HG03558 (cell line): ENCODE data around the gene ZFP91.
"Not testable (repeated sequence)": the region's sequence is repeated elsewhere in the genome, so short reads cannot be mapped to it uniquely, and the experiment has no call there.

Experiments used
- ATAC-seq: cut with Tn5 transposase; IDR thresholded peaks from one replicate; pipeline ENCODE4 v1.9.1; 2021; ENCODE audit warnings: moderate number of reproducible peaks; ENCODE audit not compliant: unreplicated experiment; ENCODE audit errors: extremely low read depth

Gene ZFP91, protein sequence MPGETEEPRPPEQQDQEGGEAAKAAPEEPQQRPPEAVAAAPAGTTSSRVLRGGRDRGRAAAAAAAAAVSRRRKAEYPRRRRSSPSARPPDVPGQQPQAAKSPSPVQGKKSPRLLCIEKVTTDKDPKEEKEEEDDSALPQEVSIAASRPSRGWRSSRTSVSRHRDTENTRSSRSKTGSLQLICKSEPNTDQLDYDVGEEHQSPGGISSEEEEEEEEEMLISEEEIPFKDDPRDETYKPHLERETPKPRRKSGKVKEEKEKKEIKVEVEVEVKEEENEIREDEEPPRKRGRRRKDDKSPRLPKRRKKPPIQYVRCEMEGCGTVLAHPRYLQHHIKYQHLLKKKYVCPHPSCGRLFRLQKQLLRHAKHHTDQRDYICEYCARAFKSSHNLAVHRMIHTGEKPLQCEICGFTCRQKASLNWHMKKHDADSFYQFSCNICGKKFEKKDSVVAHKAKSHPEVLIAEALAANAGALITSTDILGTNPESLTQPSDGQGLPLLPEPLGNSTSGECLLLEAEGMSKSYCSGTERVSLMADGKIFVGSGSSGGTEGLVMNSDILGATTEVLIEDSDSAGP

DNA sequence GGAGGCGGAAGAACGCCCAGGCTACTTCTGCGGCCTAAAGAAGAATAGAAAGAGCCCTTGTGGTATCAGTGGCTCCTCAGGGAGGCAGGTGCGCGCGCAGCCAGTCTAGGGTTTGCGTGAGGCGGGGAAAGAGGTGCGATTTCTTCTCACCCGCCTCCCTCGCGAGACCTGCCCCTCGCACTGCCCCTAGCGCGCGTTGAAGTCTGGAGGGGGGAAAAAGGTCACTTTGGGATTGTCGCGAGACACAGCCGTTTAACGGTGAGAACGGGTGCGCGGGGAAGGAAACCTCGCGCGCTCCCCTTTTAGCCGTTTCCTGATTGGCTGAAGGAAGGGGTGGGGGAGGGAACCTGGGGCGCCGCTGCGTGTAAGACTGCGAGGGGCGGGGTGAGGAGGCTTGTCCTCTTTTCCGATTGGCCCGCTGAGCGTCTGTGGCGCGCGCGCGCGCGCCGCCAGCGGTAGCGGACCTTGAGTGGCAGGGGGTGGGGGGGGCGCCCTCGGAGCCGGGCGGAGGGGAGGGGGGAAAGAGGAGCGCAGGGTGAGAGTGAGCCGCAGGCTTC, at the start of gene ZFP91:
ZFP91 (plus strand) TSS at position 429 of the 557 bp plus-strand sequence. CDS start 219 bp downstream, outside the sequence.
- no peak for ATAC-seq

DNA sequence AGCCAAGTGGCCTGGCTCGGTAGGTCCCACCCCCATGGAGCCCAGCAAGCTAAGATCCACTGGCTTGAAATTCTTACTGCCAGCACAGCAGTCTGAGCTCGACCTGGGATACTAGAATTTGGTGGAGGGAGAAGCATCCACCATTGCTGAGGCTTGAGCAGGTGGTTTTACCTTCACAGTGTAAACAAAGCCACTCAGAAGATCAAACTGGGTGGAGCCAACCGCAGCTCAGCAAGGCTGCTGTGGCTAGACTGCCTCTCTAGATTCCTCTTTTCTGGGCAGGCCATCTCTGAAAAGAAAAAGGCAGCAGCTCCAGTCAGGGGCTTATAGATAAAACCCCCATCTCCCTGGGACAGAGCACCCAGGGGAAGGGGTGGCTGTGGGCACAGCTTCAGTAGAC, 48.6 kb upstream of the ZFP91 start:
- ATAC-seq, result no peak

DNA sequence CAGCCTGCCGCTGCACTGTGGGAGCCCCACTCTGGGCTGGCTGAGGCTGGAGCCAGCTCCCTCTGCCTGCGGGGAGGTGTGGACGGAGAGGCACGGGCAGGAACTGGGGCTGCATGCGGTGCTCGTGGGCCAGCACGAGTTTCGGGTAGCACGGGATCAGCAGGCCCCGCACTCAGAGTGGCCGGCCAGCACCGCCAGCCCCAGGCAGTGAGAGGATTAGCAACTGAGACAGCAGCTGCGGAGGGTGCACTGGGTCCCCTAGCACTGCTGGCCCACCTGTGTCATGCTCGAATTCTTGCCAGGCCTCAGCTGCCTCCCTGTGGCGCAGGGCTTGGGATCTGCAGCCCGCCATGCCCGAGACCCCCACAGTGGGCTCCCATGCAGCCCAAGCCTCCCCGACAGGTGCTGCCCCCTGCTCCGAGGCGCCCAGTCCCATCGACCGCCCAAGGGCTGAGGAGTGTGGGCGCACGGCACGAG, 47.0 kb upstream of the ZFP91 start:
- no peak for ATAC-seq

DNA sequence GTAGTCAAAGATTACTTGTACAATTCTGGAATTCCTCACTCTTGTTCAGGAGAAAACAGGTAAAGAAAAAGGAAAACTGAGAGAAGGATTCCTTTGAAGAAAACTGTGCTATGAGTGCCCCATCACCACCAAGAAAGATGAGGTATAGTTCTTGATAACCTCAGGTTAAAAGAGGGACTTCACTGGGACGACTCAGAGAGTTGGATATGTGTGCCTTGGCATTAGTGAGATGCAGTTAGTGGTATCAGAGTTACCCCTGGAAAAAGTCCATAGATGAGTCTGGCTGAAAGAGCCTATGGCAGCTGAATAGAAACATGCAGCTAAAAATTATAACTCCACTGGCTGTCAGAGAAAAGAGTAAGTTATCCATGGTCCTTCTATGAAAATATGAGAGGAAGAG, 32.0 kb upstream of the ZFP91 start:
- ATAC-seq, result no peak

DNA sequence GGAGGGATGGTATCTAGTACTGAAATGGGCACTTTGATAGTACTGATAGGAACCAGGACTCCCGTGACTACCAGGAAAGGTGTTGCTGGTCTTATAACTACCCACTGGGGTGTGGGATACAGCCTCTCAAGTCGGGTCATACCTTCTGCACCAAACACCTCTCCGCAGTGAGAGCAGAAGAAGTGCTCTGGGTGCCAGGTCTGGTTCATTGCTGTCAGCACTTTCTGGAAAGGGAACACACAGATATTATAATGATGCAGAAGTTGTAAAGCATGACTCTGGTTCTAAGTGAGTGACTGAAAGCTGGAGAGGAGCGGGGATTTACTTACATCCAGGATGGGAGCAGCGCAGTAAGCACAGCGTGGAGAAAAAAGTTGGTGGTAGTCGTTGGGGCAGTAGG, 29.2 kb upstream of the ZFP91 start:
- ATAC-seq, result no peak

DNA sequence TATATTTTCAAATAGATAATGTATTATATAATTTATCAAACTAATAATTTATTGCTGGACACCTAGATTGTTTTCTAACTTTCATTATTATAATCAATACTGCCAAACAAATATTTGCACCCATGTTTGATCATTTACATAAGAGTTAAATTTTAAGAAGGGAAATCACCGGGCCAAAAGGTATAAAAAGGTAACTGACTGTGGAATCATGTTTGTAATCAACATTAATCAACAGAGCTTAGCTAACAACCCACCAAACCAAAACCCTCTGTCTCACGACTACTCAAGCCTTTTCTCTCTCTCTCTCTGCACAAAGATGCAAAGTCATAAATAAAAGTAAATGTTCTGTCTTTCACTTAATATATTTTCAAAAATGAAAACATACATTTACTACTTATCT, 18.0 kb upstream of the ZFP91 start:
- ATAC-seq, result no peak

DNA sequence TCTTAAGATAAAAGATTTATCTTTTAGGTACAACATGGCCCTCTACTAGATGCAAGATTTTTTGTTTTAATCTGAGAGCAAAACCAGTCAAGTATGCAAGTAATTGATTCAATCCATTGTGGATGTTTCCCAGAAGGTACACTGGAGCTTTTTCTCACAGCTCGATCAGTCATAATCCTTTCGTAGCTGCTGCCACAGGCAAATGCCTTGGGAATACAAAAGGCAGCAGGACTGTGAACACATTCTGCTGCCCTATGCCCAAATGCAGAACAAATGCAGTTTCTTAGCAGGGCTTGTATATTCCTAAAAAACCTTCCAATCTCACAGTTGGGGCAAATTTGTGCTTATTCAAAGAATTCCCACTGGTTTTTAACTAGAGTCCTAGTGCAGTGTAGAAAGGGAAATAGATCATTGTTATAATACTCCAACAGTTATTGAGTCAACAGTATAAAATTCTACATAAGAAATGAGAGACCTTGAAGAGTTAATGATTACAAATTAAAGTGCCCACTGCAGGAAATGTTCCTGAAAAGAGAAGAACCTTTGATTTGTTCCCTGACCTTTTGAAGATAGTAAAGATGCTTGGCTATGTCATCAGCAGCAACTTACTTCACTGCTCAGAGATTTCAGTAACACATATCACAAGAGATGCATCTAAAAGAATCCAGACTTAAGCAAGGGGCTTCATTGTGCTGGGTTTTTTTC, 17.3 kb upstream of the ZFP91 start:
- no peak for ATAC-seq

DNA sequence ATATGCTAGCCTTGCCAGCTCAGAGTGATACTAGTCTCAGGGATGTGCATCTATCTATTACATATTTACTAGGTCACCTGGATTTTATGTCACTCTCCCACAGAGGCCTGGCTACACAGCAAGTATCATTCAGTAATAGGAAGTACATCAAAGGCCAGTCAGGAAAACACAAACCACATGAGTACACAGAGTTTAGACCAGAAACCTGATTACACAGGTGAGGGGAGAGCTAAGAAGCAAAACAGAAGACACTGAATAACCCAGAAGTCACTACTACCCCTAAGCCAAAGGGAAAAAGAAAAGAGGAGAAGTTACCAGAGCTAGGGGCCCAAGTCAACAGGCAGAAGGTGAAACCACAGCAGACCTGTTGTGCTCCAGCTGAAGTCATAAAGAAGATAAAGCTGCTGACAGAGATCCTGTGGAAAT, 16.5 kb upstream of the ZFP91 start:
- ATAC-seq, result peak; percentile 91

DNA sequence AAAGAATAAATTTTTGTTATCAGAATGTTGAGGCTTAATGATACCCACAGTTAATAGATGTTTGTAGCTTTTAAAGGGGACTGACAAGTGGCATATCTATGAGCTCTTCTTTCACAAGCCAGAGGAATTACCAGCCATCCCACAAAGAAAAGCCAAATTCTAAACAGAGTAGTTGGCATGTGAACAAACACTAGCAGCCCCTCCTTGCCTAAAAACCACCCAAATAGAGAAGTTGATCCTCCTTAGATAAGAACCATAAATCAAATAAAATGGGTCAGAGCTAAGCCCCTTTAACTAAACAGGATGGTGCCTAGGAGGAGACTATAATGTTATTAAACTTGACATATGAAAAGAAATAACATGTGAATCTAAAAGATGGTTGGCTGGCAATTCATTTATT, 14.6 kb upstream of the ZFP91 start:
- no peak for ATAC-seq

DNA sequence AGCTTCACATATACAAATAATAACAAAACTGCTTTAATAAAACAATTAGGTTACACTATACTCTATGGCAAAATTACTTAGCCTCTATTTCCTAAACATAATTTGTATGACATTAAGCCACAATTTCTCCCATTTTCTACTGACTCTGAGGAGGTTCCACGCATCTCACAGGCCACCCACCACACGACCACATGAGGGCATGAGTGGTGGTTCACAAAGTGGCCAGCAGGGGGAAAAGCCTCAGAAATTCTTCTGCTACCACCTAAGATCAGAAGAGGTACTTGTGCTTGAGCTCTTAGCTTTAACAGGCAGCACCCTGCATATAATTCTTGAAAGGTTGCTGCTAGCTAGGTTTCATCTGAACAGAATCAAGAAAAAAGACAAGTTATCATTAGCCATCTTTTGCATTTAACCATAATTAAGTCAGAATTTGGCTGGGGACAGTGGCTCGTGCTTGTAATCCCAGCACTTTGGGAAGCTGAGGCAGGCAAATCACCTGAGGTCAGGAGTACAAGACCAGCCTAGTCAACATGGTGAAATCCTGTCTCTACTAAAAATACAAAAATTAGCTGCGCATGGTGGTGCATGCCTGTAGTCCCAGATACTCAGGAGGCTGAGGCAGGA, 10.9 kb upstream of the ZFP91 start:
- ATAC-seq, result peak; percentile 55

DNA sequence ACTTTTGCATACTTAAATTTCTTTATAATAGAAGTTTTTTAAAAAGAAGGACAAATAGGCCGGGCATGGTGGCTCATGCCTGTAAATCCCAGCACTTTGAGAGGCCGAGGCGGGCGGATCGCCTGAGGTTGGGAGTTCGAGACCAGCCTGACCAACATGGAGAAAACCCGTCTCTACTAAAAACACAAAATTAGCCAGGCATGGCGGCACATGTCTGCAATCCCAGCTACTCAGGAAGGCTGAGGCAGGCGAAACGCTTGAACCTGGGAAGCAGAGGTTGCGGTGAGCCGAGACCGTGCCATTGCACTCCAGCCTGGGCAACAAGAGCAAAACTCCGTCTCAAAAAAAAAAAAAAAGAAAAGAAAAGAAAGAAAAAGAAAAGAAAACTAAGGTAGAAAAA, 6.0 kb upstream of the ZFP91 start:
- ATAC-seq, result not testable (repeated sequence)

DNA sequence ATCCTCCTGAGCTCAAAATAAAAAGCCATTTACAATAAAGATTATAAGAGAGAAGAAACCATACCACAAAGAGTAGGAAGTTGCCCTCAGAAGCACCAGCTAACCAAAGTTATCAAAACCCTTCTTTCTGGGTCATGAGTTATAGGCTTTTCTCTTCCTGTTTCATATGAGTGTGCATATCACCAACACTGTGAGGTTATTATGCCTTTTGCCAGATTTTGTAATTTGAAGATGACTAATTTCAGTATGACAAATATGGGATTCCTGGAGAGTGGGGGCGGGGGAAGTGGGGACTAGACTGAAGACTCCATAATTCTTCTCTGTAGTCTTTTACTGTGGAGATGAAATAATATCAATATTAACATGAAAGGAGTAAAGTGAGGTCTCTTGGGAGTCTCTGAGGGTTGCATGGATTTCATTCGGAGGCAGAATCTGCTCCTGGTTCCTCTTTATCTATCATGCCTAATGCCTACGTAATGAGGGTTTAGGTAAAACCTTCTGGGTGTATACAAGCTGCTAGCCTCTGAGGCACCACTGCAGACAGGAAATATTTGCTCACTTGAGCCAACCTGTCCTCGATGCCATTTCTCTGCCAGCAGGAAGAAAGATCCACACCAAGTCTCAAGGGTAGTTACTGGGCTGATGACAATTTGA, 5.3 kb upstream of the ZFP91 start:
- peak; percentile 13 for ATAC-seq

DNA sequence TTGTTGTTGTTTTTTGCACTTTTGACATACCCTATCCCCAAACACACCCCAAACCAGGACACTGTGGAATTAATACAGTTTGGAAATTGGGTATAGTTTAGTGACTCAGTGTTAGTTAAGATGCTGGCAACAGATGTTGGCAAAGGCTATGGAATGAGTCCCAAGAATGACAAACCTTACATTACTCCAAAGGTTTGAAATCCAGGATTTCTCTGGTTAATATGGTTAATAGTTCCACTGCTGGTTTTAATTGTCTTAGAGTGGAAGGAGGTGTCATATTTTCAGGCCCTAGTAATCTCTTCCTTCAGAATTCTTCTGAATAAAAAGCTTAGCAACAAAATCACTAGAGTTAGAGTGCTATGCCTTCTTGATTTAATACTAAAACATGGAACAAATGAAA, 4.0 kb upstream of the ZFP91 start:
- no peak for ATAC-seq

DNA sequence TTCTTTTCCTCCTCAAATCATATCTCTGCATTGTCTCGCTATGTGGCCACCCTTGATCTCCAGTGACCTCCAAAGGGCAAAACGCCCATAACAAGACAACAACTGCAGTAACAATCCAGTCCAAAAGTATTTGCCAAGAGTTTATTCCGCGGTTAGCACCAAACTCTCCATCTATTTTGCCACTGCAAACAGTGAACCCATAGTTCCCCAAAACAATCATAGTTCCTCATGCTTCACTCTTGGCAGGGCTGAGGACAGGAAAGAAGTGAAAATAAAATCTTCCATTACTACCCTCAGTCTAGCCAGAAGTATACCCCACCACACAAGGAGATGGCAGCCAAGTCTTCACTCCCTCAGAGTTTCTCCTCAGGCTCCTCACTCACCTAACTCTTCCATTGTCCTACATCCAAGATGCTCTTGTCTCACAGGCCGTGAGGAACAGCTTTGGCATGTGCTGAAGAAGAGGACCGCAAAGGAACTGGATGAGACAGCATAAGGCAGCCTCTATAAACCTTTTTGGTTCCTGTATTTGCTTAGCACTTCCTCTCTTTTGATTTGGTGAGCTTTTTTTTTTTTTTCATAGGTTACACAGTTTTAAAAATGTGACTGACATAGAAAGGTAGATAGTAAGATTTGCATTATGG, 3.4 kb upstream of the ZFP91 start, which contains the start of gene LPXN:
LPXN (minus strand) TSS at position 480 of the 644 bp plus-strand sequence; CDS start at position 396, 84 bp downstream.
- no peak for ATAC-seq

DNA sequence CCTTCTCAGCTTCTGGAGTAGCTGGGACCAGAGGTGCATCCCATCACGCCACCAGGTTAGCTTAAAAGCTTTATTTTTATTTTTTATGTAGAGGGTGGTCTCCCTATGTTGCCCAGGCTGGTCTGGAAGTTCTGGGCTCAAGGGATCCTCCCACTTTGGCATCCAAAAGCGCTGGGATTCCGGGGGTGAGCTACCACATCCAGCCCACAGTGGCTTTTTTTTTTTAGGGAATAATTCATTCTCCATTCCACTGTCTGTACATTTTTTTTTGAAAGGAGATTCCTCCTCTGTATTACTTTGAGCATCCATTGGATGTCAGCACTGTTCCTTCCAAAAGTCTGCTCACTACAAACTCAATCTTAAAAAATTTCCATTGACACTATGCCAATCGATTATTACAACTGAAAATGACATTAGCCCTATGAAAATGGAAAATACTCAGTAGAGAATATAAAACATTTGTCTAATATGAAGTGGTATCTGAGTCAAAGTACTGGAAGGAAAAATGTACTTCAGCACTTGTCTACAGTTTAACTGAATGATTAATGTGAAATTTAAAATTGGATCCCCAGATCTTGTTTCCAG, 1.9 kb upstream of the ZFP91 start:
- ATAC-seq, result no peak

DNA sequence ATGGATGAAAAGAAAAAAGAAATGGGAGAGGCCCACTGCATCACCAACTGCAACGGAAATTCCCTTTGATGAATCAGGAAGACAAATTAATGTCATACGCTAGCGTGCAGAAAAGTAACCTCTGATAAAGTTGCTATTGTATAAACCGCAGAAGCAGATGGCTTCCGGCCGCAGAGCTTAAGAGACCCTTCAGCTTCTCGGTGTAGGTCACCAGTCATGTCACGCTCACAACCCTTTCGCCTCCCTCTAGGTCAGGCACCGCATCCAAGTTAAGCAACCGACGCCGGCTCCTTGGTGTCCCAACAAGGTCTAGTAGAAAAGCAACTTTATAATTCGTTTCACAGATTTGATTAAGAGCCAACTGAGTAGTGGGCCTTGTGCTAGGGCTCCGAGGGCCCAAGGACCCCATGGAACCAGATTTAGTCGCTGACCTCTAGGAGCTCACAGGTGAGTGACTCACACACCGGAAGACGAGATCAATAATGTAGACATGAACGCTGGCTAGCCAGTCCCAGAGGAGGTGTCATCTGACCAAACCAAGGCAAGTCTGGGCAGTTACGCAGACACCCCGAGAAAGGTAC, 1.2 kb upstream of the ZFP91 start:
- peak; percentile 33 for ATAC-seq

DNA sequence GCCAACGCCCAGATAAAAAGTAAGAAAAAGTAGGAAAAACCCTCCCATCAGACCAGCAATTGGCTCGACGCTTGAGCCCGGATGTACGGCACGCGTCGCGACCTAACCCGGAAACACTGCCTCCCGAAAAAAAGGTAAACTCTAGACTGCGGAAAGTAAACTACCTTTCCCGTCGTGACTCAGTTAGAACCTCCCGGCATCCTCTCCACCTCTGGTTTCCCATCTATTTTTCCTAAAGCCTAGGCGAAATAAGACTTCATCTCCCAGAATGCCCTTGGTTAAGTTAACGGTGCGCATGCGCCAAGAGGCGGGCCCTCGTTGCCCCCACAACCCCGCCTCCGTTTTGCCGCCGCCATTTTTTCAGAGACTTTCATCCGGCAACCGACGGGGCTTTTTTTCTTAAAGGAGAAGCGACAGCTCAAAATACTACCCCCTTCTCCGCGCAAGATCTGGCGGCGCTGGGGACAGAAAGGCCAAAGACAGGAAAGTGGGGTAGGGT, 678 bp upstream of the ZFP91 start:
- no peak for ATAC-seq
